Muscle of leg (tissue), 11 donors: ENCODE data around the gene TCHP. TPM values are rescaled to one million over a fixed set of nuclear protein-coding genes. Genes with fewer than 3 reads are reported as not detected.

Source experiments
- DNase-seq: peaks from one replicate; pipeline ENCODE4 v3.0.0; 2013
- H3K27ac ChIP-seq: one replicate; pipeline ENCODE4 v1.5.1; 2013; ENCODE audit warnings: mild to moderate bottlenecking, low read length, control low read depth
- H3K27me3 ChIP-seq: one replicate; pipeline ENCODE4 v1.6.1; 2013; ENCODE audit warnings: low read length; ENCODE audit not compliant: control insufficient read depth, insufficient read depth
- H3K36me3 ChIP-seq: one replicate; pipeline ENCODE4 v1.6.1; 2013; ENCODE audit warnings: low read length; ENCODE audit not compliant: control insufficient read depth, insufficient read depth
- H3K4me1 ChIP-seq: one replicate; pipeline ENCODE4 v1.6.1; 2013; ENCODE audit warnings: low read length; ENCODE audit not compliant: control insufficient read depth, insufficient read depth
- H3K4me3 ChIP-seq: one replicate; pipeline ENCODE4 v1.5.1; 2013; ENCODE audit warnings: low read length, control low read depth
- H3K9me3 ChIP-seq: replicated peaks from 2 replicates; pipeline ENCODE4 v1.6.1; 2013; ENCODE audit warnings: low read depth, low read length; ENCODE audit not compliant: control insufficient read depth
- WGBS: methylation state at CpG from one replicate; pipeline ENCODE4 v1.1.5; 2013; ENCODE audit warnings: missing lambda C conversion rate; ENCODE audit not compliant: insufficient coverage; 5-methylcytosine and 5-hydroxymethylcytosine counted together
- polyA plus RNA-seq, 8 donors: library from polyadenylated mRNA; unstranded; fragments of 120-200 nt; gene quantifications; one replicate each; pipeline versions ENCODE4 v1.2.1 to v1.2.3, GENCODE V29; 2013; ENCODE audit warnings: inconsistent platforms in 1 of 8, low replicate concordance in 1 of 8; ENCODE audit not compliant: insufficient read length in 8 of 8, insufficient read depth in 1 of 8
- total RNA-seq: library from RNA; stranded (reverse); fragments of 120-200 nt; gene quantifications from one replicate; pipeline ENCODE4 v1.2.4, GENCODE V29; 2013

The TCHP gene
- total and polyA plus RNA-seq, 9 donors: 9.9 to 27.0 (median 23.4) TPM

GRCh38 chr12:109958374-109958773 is 58.3 kb downstream of the TCHP start:
- no peak for DNase-seq
- WGBS: no CpG with 5 or more reads among the region's 7 CpGs
- Histone ChIP-seq H3K36me3 (peaks cover 43% of the 10 kb centered on the region), H3K4me3 (no peak overlapping the region), H3K27ac (no peak overlapping the region), H3K27me3 (no peaks in the 10 kb centered on the region), H3K4me1 (no peaks in the 10 kb centered on the region), H3K9me3 (no peaks in the 10 kb centered on the region)

GRCh38 chr12:109959411-109960093 is 59.5 kb downstream of the TCHP start:
- DNase-seq: no peak
- Histone ChIP-seq H3K36me3 (peaks cover 44% of the 10 kb centered on the region), H3K4me3 (no peak overlapping the region), H3K27me3 (no peaks in the 10 kb centered on the region), H3K4me1 (no peaks in the 10 kb centered on the region), H3K27ac (no peak overlapping the region), H3K9me3 (no peaks in the 10 kb centered on the region)
- WGBS: 100% methylated on average over 1 of the region's 8 CpGs

DNA sequence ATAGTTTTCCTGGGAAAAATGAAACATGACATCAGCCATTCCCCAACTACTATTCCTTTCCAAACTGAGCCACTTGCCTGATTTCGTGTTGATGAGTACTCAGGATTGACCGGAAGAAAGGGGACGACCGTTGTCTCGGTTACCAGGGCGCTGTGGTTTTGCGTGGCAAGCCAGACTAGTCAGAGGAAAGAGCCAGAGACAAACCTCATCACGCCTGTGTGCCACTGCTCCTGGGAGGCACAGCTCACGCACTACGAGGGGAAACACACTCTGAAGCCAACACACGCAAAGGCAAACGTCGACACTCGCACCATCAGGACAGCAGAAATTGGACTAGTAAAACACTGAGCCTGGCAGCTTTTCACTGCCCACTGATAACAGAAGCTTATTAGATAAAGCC is 61.1 kb downstream of the TCHP start:
- H3K27ac ChIP-seq: no peak overlapping the region
- H3K36me3 ChIP-seq: peaks cover 46% of the 10 kb centered on the region
- DNase-seq: no peak
- no peaks in the 10 kb centered on the region for H3K4me1 ChIP-seq
- no peaks in the 10 kb centered on the region for H3K9me3 ChIP-seq
- WGBS: 75% methylated on average over 13 of the region's 14 CpGs
- no peak overlapping the region for H3K4me3 ChIP-seq
- H3K27me3 ChIP-seq: no peaks in the 10 kb centered on the region

GRCh38 chr12:109961612-109962011 is 61.5 kb downstream of the TCHP start:
- H3K27me3 ChIP-seq: no peaks in the 10 kb centered on the region
- no peaks in the 10 kb centered on the region for H3K4me1 ChIP-seq
- no peak for DNase-seq
- no peak overlapping the region for H3K27ac ChIP-seq
- H3K9me3 ChIP-seq: no peaks in the 10 kb centered on the region
- H3K4me3 ChIP-seq: no peak overlapping the region
- WGBS: 82% methylated on average over 2 of the region's 6 CpGs
- peaks cover 45% of the 10 kb centered on the region for H3K36me3 ChIP-seq

GRCh38 chr12:109962398-109962797 is 62.3 kb downstream of the TCHP start:
- Histone ChIP-seq H3K4me1 (no peaks in the 10 kb centered on the region), H3K9me3 (no peaks in the 10 kb centered on the region), H3K27ac (no peak overlapping the region), H3K4me3 (no peak overlapping the region), H3K27me3 (no peaks in the 10 kb centered on the region), H3K36me3 (peaks cover 40% of the 10 kb centered on the region)
- no CpG with 5 or more reads among the region's 3 CpGs for WGBS
- no peak for DNase-seq

GRCh38 chr12:109963330-109963729 is 63.3 kb downstream of the TCHP start:
- peaks cover 48% of the 10 kb centered on the region for H3K36me3 ChIP-seq
- H3K4me3 ChIP-seq: no peak overlapping the region
- H3K27me3 ChIP-seq: no peaks in the 10 kb centered on the region
- H3K27ac ChIP-seq: no peak overlapping the region
- no peaks in the 10 kb centered on the region for H3K4me1 ChIP-seq
- H3K9me3 ChIP-seq: no peaks in the 10 kb centered on the region
- 86% methylated on average over 1 of the region's 1 CpG for WGBS
- DNase-seq: no peak

- no peak overlapping the region for H3K27ac ChIP-seq
- H3K4me3 ChIP-seq: no peak overlapping the region
- no peaks in the 10 kb centered on the region for H3K27me3 ChIP-seq
- H3K4me1 ChIP-seq: no peaks in the 10 kb centered on the region
- 100% methylated on average over 1 of the region's 4 CpGs for WGBS
- no peaks in the 10 kb centered on the region for H3K9me3 ChIP-seq
- DNase-seq: no peak
- peaks cover 53% of the 10 kb centered on the region for H3K36me3 ChIP-seq
Observed at GRCh38 chr12:109963743-109964429, 63.8 kb downstream of the TCHP start.

DNA sequence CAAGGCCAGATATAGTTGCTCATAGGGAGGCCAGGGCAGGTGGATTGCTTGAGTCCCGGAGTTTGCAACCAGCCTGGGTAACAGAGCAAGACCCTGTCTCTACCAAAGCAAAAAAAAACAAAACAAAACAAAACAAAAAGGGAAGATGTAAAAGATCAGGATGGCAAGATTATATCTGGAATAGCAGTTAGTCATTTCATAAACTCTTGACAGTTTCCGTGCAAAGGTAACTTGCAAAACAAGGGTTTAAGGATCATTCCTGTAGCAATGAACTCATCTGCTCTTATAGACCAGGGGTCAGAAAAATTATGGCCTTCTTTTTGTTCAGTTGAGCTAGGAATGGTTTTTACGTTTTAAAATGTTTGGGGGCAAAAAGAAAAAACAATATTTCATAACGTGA is 66.5 kb downstream of the TCHP start:
- WGBS: 80% methylated on average over 1 of the region's 4 CpGs
- H3K4me3 ChIP-seq: no peak overlapping the region
- no peaks in the 10 kb centered on the region for H3K4me1 ChIP-seq
- H3K9me3 ChIP-seq: no peaks in the 10 kb centered on the region
- H3K27me3 ChIP-seq: no peaks in the 10 kb centered on the region
- H3K27ac ChIP-seq: no peak overlapping the region
- no peak for DNase-seq
- H3K36me3 ChIP-seq: peaks cover 50% of the 10 kb centered on the region

DNA sequence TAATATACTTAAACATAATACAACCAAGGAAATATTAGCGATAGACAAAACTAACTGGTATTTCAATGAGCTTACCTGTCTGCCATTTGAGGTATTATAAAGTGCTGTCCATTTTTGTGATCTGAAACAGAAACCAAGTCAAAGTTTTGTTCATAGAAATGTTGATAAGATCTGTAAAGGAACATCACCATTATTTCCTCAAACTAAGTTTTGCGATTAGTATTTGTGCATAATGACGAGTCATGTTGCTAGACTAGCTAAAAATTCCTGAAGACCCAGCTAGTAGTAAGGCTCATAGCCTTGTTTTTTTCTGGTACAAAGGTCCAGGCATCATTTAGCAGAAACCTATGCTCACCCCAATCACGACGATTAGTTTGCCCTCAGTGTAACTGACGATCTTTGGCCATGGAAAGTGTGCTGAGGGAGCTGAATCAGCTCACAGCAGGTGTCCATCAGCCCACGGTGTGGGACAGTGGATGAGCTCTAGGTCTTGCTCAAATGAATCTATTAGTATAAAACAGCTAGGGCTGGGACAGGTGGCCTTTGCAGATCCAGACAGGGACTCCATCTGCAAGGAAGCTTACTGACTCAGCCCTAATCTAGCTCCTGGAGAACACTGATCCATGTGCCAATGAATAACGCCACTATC is 67.4 kb downstream of the TCHP start:
- Histone ChIP-seq H3K4me1 (no peaks in the 10 kb centered on the region), H3K9me3 (no peaks in the 10 kb centered on the region), H3K36me3 (peaks cover 42% of the 10 kb centered on the region), H3K27ac (no peak overlapping the region), H3K4me3 (no peak overlapping the region), H3K27me3 (no peaks in the 10 kb centered on the region)
- 81% methylated on average over 4 of the region's 8 CpGs for WGBS
- DNase-seq: no peak
